Measurements from ENCODE around the gene CUX1. TPM values are rescaled to one million over a fixed set of nuclear protein-coding genes. Genes with fewer than 3 reads are reported as not detected.

CUX1 gene
- total and polyA plus RNA-seq, 2 donors (not counting 1 experiment from before 2014, with no cell fraction given): 22.7 to 38.1 TPM

DNA sequence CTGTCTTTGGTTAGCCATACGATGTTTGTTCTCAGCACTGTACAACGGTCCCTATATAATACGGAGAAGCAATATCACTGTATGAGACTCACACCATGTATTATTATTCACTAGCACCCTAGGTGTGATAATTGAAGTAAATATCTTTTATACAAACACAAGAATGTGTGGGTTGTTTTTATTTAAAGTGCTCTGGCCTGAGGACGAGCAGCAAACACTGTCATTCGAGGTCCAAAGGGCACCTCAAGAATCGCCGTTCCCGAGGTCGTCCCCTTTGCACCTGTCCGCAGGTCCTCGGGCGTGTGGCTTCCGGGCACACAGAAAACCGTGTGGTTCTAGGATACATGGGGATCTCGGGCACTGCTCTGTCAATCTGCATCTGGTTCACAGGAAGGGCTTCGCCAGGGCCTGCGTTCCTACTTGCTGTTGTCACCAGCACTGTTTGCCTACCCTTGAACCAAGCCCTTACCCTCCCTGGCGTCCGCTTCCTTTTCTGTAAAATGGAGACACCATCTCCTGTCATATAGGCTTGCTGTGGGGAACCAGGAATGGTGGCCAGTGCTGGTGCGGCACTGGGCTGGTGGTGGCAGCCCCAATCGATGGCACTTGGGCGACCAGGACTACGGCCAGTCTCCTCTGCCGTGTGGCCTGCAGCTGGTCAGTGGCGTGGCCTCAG, 440.8 kb downstream of the CUX1 start:
- no peaks in the 10 kb centered on the region for H3K79me2 ChIP-seq (ENCODE audit: control insufficient read depth, insufficient read depth, low read length)
- no peak overlapping the region for H3K9ac ChIP-seq (ENCODE audit: insufficient read depth, low read length)
- TF ChIP-seq EZH2 (IDR thresholded peaks at IDR 0.05; ENCODE audit: low read length, missing control alignments): no peak
- TF ChIP-seq, protein P1, sequence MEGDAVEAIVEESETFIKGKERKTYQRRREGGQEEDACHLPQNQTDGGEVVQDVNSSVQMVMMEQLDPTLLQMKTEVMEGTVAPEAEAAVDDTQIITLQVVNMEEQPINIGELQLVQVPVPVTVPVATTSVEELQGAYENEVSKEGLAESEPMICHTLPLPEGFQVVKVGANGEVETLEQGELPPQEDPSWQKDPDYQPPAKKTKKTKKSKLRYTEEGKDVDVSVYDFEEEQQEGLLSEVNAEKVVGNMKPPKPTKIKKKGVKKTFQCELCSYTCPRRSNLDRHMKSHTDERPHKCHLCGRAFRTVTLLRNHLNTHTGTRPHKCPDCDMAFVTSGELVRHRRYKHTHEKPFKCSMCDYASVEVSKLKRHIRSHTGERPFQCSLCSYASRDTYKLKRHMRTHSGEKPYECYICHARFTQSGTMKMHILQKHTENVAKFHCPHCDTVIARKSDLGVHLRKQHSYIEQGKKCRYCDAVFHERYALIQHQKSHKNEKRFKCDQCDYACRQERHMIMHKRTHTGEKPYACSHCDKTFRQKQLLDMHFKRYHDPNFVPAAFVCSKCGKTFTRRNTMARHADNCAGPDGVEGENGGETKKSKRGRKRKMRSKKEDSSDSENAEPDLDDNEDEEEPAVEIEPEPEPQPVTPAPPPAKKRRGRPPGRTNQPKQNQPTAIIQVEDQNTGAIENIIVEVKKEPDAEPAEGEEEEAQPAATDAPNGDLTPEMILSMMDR (conservative IDR thresholded peaks at IDR 0.05 in 1 of 2, IDR thresholded peaks at IDR 0.05 in 1 of 2; ENCODE audit: low read depth in 1 of 2, low read length in 2 of 2): no peak
- H3K27ac ChIP-seq (ENCODE audit: insufficient read depth, low read length): no peak overlapping the region
- H3K9me3 ChIP-seq (ENCODE audit: control insufficient read depth, insufficient read depth, low read depth, low read length): no peaks in the 10 kb centered on the region
- H3K27me3 ChIP-seq (ENCODE audit: control insufficient read depth, insufficient read depth, low read length): no peaks in the 10 kb centered on the region
- H3K4me1 ChIP-seq (ENCODE audit: control insufficient read depth, extremely low read depth, insufficient read depth, low read length): no peaks in the 10 kb centered on the region
- H2AFZ ChIP-seq (ENCODE audit: low read length): no peak overlapping the region
- no peak for DNase-seq (ENCODE audit: low read depth in 2 of 2)
- no peak overlapping the region for H3K4me2 ChIP-seq (ENCODE audit: extremely low read depth, insufficient read depth, low read length)
- H3K36me3 ChIP-seq (ENCODE audit: control insufficient read depth, insufficient read depth, low read length): no peaks in the 10 kb centered on the region
- no peak overlapping the region for H3K4me3 ChIP-seq (replicated peaks in 1 of 4; ENCODE audit: control extremely low read depth in 1 of 4, insufficient read depth in 1 of 4, low read depth in 3 of 4, low read length in 4 of 4)
- H4K20me1 ChIP-seq (ENCODE audit: control insufficient read depth, extremely low read depth, insufficient read depth, low read length): no peaks in the 10 kb centered on the region

DNA sequence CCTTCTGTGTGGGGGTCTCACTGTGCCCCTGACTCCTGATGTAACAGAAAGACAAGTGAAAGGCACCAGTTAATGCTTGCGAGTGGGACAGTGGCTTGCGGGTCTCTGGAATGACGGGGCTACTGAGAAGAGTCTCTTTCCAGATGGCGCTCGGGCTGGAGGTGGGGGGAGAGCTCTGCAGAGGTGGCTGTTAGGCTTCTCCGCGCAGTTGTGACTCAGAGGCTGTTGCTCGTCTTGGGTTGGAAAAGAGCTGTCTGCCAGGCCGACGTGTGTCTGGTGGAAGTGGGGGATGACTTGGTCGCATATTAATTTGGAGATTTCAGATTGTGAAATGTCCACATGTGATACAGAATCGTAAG, 441.3 kb downstream of the CUX1 start:
- H3K9me3 ChIP-seq (ENCODE audit: control insufficient read depth, insufficient read depth, low read depth, low read length): no peaks in the 10 kb centered on the region
- H2AFZ ChIP-seq (ENCODE audit: low read length): no peak overlapping the region
- H3K4me2 ChIP-seq (ENCODE audit: extremely low read depth, insufficient read depth, low read length): no peak overlapping the region
- H3K9ac ChIP-seq (ENCODE audit: insufficient read depth, low read length): no peak overlapping the region
- H3K4me1 ChIP-seq (ENCODE audit: control insufficient read depth, extremely low read depth, insufficient read depth, low read length): no peaks in the 10 kb centered on the region
- no peaks in the 10 kb centered on the region for H3K36me3 ChIP-seq (ENCODE audit: control insufficient read depth, insufficient read depth, low read length)
- no peak overlapping the region for H3K4me3 ChIP-seq (replicated peaks in 1 of 4; ENCODE audit: control extremely low read depth in 1 of 4, insufficient read depth in 1 of 4, low read depth in 3 of 4, low read length in 4 of 4)
- H3K27ac ChIP-seq (ENCODE audit: insufficient read depth, low read length): no peak overlapping the region
- DNase-seq (ENCODE audit: low read depth in 2 of 2): peak in 1 of 2 donors; percentile 59
- no peak for TF ChIP-seq EZH2 (IDR thresholded peaks at IDR 0.05; ENCODE audit: low read length, missing control alignments)
- TF ChIP-seq, protein P1 (conservative IDR thresholded peaks at IDR 0.05 in 1 of 2, IDR thresholded peaks at IDR 0.05 in 1 of 2; ENCODE audit: low read depth in 1 of 2, low read length in 2 of 2): no peak
- H3K27me3 ChIP-seq (ENCODE audit: control insufficient read depth, insufficient read depth, low read length): no peaks in the 10 kb centered on the region
- H3K79me2 ChIP-seq (ENCODE audit: control insufficient read depth, insufficient read depth, low read length): no peaks in the 10 kb centered on the region
- H4K20me1 ChIP-seq (ENCODE audit: control insufficient read depth, extremely low read depth, insufficient read depth, low read length): no peaks in the 10 kb centered on the region

DNA sequence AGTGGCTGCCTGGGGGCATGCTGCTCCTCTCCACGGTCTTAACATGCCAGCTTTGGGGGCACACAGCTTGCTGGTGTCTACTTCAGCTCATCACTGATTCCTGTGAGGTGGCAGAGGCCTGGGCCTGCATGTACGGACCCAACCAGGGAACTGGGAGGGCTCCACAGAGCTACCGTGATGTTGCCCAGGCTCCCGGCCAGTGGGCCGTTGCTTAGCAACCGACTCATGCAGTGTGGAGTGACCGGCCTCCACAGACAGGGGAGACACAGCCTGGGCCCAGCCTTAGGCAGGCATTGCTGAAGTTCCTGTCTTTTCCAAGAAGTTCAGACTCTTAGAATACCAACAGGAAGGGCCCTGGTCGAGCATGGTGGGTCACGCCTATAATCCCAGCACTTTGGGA, 443.4 kb downstream of the CUX1 start:
- H3K27ac ChIP-seq (ENCODE audit: insufficient read depth, low read length): no peak overlapping the region

More for the DNA sequence above, 443.4 kb downstream of the CUX1 start:
- Histone ChIP-seq H3K4me3 (replicated peaks in 1 of 4; ENCODE audit: control extremely low read depth in 1 of 4, insufficient read depth in 1 of 4, low read depth in 3 of 4, low read length in 4 of 4) (no peak overlapping the region), H3K9me3 (ENCODE audit: control insufficient read depth, insufficient read depth, low read depth, low read length) (no peaks in the 10 kb centered on the region), H4K20me1 (ENCODE audit: control insufficient read depth, extremely low read depth, insufficient read depth, low read length) (no peaks in the 10 kb centered on the region), H3K9ac (ENCODE audit: insufficient read depth, low read length) (no peak overlapping the region), H3K36me3 (ENCODE audit: control insufficient read depth, insufficient read depth, low read length) (no peaks in the 10 kb centered on the region), H2AFZ (ENCODE audit: low read length) (no peak overlapping the region), H3K79me2 (ENCODE audit: control insufficient read depth, insufficient read depth, low read length) (no peaks in the 10 kb centered on the region), H3K27me3 (ENCODE audit: control insufficient read depth, insufficient read depth, low read length) (no peaks in the 10 kb centered on the region), H3K4me1 (ENCODE audit: control insufficient read depth, extremely low read depth, insufficient read depth, low read length) (no peaks in the 10 kb centered on the region), H3K4me2 (ENCODE audit: extremely low read depth, insufficient read depth, low read length) (no peak overlapping the region)
- peak; percentile 44 to 67 for DNase-seq (ENCODE audit: low read depth in 2 of 2)
- TF ChIP-seq, protein P1 (conservative IDR thresholded peaks at IDR 0.05 in 1 of 2, IDR thresholded peaks at IDR 0.05 in 1 of 2; ENCODE audit: low read depth in 1 of 2, low read length in 2 of 2): no peak

All from fibroblast of lung (primary cell).